Retinal pigment epithelial cell (primary cell): Measurements from ENCODE around the gene TMEM50A.

Experiments used
- DNase-seq: peaks from one replicate; pipeline ENCODE4 v3.0.0-alpha.2; 2010; ENCODE audit warnings: low read depth
- H3K4me3 ChIP-seq: 2 replicates; pipeline ENCODE4 v1.5.1; 2011; ENCODE audit warnings: mild to moderate bottlenecking, low read length, control low read depth, moderate library complexity
- TF ChIP-seq, protein P1 (sequence below): conservative IDR thresholded peaks from 2 replicates; pipeline ENCODE4 v1.5.1; 2011; ENCODE audit warnings: low read depth, low read length, control low read depth, inconsistent platforms

Gene TMEM50A

DNA sequence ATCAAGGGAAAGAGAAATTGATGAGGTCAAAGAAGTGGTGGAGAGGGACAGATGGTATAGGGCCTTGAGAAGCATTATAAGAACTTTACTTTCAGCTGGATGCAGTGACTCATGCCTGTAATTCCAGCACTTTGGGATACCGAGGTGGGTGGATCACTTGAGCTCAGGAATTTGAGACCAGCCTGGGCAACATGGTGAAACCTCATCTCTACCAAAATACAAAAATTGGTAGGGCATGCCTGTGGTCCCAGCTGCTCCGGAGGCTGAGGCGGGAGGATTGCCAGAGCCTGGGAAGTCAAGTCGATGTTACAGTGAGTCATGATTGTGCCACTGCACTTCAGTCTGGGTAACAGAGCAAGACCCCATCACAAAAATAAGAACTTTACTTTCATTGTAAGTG lies 5.7 kb downstream of the TMEM50A start:
- no peak for DNase-seq
- H3K4me3 ChIP-seq = no peak overlapping the region
- TF ChIP-seq, protein P1, sequence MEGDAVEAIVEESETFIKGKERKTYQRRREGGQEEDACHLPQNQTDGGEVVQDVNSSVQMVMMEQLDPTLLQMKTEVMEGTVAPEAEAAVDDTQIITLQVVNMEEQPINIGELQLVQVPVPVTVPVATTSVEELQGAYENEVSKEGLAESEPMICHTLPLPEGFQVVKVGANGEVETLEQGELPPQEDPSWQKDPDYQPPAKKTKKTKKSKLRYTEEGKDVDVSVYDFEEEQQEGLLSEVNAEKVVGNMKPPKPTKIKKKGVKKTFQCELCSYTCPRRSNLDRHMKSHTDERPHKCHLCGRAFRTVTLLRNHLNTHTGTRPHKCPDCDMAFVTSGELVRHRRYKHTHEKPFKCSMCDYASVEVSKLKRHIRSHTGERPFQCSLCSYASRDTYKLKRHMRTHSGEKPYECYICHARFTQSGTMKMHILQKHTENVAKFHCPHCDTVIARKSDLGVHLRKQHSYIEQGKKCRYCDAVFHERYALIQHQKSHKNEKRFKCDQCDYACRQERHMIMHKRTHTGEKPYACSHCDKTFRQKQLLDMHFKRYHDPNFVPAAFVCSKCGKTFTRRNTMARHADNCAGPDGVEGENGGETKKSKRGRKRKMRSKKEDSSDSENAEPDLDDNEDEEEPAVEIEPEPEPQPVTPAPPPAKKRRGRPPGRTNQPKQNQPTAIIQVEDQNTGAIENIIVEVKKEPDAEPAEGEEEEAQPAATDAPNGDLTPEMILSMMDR = no peak

DNA sequence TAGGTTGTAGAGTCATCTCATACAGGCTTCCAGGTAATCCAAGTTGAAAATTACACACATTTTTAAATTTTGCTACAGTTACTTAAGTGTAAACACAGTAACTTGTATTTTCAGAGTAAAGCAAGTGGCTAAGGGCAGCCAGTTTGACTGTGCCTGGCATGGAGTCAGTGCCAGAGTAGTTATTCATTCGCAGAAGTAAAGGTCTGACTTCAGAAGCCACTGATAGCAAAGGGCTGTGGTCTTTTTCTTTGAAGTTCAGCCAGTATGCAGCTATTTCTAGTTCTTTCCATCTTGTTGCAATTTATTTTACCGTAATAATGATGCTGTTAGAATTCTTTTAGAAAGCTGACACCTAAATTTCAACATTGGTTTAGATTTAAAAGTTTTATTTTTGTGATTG lies 9.4 kb downstream of the TMEM50A start:
- H3K4me3 ChIP-seq = no peak overlapping the region
- TF ChIP-seq, protein P1 = no peak
- DNase-seq = no peak

DNA sequence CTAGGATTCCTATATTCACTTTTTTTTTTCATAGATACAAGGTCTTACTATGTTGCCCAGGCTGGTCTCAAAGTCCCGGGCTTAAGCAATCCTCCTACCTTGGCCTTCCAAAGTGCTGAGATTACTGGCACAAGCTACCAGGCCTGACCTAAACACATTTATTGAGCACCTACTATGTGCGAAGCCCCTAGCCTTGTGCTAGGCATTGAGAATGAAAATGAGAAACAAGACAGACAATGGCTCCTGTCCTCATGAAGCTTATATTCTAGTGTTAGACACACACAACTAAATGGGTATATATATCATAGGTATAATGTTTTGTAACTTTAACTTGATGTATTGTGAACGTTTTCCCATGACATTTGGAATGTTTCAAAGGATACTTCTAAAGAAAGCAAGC lies 11.5 kb downstream of the TMEM50A start:
- TF ChIP-seq, protein P1 = no peak
- DNase-seq = no peak
- H3K4me3 ChIP-seq = no peak overlapping the region

DNA sequence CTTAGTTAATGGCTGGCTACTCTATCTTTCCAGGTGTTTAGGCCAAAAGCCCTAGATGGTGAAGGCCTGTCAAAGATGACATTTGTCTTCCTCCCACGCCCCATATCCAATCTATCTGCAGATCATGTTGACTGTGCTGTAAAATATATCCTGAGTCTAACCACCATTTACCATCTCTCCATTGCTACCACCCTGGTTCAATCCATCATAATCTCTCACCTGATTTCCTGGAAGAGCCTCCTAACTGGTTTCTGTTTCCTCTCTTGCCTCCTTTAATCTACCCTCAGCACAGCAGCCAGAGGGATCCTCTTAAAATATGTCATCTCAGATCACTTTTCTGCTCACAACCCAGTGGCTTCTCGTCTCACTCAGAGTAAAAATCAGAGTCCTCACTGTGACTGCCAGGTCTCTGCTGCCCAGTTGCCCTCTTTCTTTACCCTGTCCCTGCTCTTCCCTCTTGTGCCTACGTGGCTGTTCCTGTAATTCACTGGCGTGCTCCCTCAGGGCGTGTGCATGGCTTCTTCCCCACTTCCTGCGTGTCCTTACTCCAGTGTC lies 17.8 kb downstream of the TMEM50A start:
- DNase-seq = no peak
- H3K4me3 ChIP-seq = no peak overlapping the region
- TF ChIP-seq, protein P1 = no peak

DNA sequence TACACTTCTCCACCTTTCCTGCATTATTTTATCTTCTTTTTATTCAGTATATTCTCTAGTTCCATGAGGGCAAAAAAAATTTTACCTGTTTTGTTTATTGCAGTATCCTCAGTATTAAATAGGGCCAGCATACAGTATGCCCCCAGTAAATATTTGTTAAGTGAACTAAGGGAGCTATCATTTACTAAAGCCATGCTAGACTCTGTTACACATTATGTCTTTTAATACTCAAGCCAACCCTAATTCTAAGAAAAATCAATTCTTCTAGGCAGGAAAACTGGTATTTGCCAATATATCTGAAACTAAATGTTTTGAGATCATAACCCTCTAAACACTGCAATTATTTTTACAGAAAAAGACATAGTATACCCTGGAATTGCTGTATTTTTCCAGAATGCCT lies 18.3 kb downstream of the TMEM50A start:
- DNase-seq = no peak
- H3K4me3 ChIP-seq = no peak overlapping the region
- TF ChIP-seq, protein P1 = no peak

DNA sequence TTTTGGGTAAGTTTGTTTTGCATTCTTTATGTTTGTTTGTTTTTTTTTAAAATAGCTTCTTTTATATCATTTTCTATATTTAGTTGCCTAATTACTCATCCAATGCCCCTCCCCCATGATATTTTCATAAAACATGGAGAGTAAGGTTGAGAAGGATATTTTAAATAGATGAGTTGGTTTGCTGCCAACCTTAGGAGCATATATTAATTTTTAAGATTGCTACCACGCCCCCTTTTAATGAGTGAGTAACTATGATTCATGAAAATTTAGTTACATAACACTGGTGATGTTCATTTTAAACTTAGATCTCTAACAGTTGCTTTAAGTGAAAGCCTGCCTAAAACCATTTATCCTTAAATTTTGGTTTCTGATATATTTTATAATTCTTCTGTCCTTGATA lies 18.7 kb downstream of the TMEM50A start:
- TF ChIP-seq, protein P1 = no peak
- H3K4me3 ChIP-seq = no peak overlapping the region
- no peak for DNase-seq
